HepG2 (cell line): ENCODE measurements around the gene TTC4. TPM values are rescaled to one million over a fixed set of nuclear protein-coding genes. Genes with fewer than 3 reads are reported as not detected.

Experiments
- ATAC-seq: fragments of 200-7000 bp; cut with Tn5 transposase; 3 replicates; pipeline ENCODE4 v1.9.1; 2020; ENCODE audit warnings: mild to moderate bottlenecking, moderate library complexity
- BruUV-seq: library from RNA; stranded (reverse); fragments of 400-500 nt; replicated peaks from 2 replicates; lab custom pipeline; 2021; lab: Mats Ljungman, UMichigan
- CTCF ChIA-PET: fragments of 300-600 bp; formaldehyde crosslinking; extraction: SDS; loops from one replicate; lab custom pipeline; 2021; ENCODE audit warnings: low total read pairs, inconsistent platforms, low intra/inter-chr PET ratio; lab: Yijun Ruan, JAX
- POLR2A ChIA-PET: fragments of 350-600 bp; sonication (Branson Sonifier 250); formaldehyde crosslinking; loops from one replicate; lab custom pipeline; 2020; ENCODE audit warnings: antibody characterized with exemption, inconsistent platforms; lab: Yijun Ruan, JAX
- DNase-seq: peaks from one replicate; pipeline ENCODE4 v3.0.0-alpha.2; 2015; ENCODE audit warnings: low spot score
- FAIRE-seq: peaks from 3 replicates; lab custom pipeline; 2011; peaks lifted over from hg19 to GRCh38; lab: Jason Lieb, UNC
- H2AFZ ChIP-seq: one replicate; pipeline ENCODE4 v1.6.1; 2011; ENCODE audit warnings: low read length, inconsistent platforms
- H3K27ac ChIP-seq: fragments of 300-600 bp; 3 replicates; pipeline ENCODE4 v1.8.0; 2011; ENCODE audit warnings: mixed run types, mild to moderate bottlenecking, mixed read lengths, low read length, inconsistent platforms; ENCODE audit not compliant: insufficient read depth; ENCODE audit errors: extremely low read length
- H3K27me3 ChIP-seq, 2 experiments: fragments of 200-600 bp in 1 of 2; 2 replicates in 1 of 2; 3 replicates in 1 of 2; pipeline versions ENCODE4 v1.6.0 to v1.8.0; 2011; ENCODE audit warnings: low read length in 2 of 2, mild to moderate bottlenecking in 2 of 2, moderate library complexity in 2 of 2, inconsistent platforms in 1 of 2; ENCODE audit not compliant: insufficient read depth in 2 of 2, control insufficient read depth in 1 of 2
- H3K36me3 ChIP-seq, 2 experiments: fragments of 200-600 bp in 1 of 2; replicated peaks in 1 of 2; 2 replicates in 1 of 2; 3 replicates in 1 of 2; pipeline versions ENCODE4 v1.5.1 to v1.8.0; 2011; ENCODE audit warnings: low read length in 2 of 2, inconsistent platforms in 1 of 2; ENCODE audit not compliant: insufficient read depth in 2 of 2, control insufficient read depth in 1 of 2
- H3K4me1 ChIP-seq: 2 replicates; pipeline ENCODE4 v1.5.1; 2012; ENCODE audit warnings: low read length, inconsistent platforms; ENCODE audit not compliant: insufficient read depth
- H3K4me2 ChIP-seq: 2 replicates; pipeline ENCODE4 v1.6.0; 2011; ENCODE audit warnings: low read depth, low read length, inconsistent platforms
- H3K4me3 ChIP-seq, 3 experiments: fragments of 200-600 bp in 1 of 3; sonication (generic), shearing (Covaris generic) in 1 of 3; replicated peaks in 1 of 3; 2 replicates each; pipeline ENCODE4 v1.5.1; 2011 to 2016; ENCODE audit warnings: low read length in 3 of 3, inconsistent platforms in 2 of 3, low read depth in 2 of 3, mild to moderate bottlenecking in 2 of 3, control low read depth in 1 of 3, mixed read lengths in 1 of 3; ENCODE audit not compliant: insufficient read depth in 1 of 3
- H3K79me2 ChIP-seq: one replicate; pipeline ENCODE4 v1.6.1; 2011; ENCODE audit warnings: low read length, inconsistent platforms; ENCODE audit not compliant: insufficient read depth
- H3K9ac ChIP-seq: 2 replicates; pipeline ENCODE4 v1.6.0; 2011; ENCODE audit warnings: mild to moderate bottlenecking, low read depth, low read length, inconsistent platforms; ENCODE audit not compliant: insufficient read depth
- H3K9me3 ChIP-seq: 2 replicates; pipeline ENCODE4 v1.5.1; 2012; ENCODE audit warnings: mild to moderate bottlenecking, low read length
- H4K20me1 ChIP-seq: 2 replicates; pipeline ENCODE4 v1.6.0; 2011; ENCODE audit warnings: inconsistent platforms, mild to moderate bottlenecking, low read length, moderate library complexity; ENCODE audit not compliant: insufficient read depth
- ELF3 ChIP-seq: IDR thresholded peaks from 2 replicates; pipeline ENCODE4 v1.6.1; 2016; ENCODE audit warnings: missing genetic modification reagents, missing compliant biosample characterization
- ETV5 ChIP-seq: IDR thresholded peaks from 2 replicates; pipeline ENCODE4 v1.6.1; 2018; ENCODE audit warnings: missing biosample characterization, missing genetic modification reagents, inconsistent platforms, borderline replicate concordance
- HNRNPLL ChIP-seq: fragments of 200-400 bp; formaldehyde crosslinking; IDR thresholded peaks from 2 replicates; pipeline ENCODE4 v1.6.1; 2017; ENCODE audit warnings: mild to moderate bottlenecking, low read depth, low read length; ENCODE audit not compliant: poor library complexity, severe bottlenecking
- HOXA3 ChIP-seq: sonication (generic); formaldehyde crosslinking; IDR thresholded peaks from 2 replicates; pipeline ENCODE4 v1.5.0; 2020; ENCODE audit warnings: missing genetic modification reagents
- ISX ChIP-seq: sonication (generic); formaldehyde crosslinking; conservative IDR thresholded peaks from 2 replicates; pipeline ENCODE4 v1.5.0; 2020; ENCODE audit warnings: missing genetic modification reagents
- ZFP41 ChIP-seq: sonication (generic); formaldehyde crosslinking; IDR thresholded peaks from 2 replicates; pipeline ENCODE4 v1.4.0; 2020; ENCODE audit warnings: mild to moderate bottlenecking, missing genetic modification reagents, borderline replicate concordance
- ZKSCAN8 ChIP-seq: IDR thresholded peaks from 2 replicates; pipeline ENCODE4 v1.6.1; 2016; ENCODE audit warnings: borderline replicate concordance, missing genetic modification reagents, missing compliant biosample characterization
- WGBS: methylation state at CpG from one replicate; pipeline ENCODE4 v1.1.6; 2017; ENCODE audit warnings: low lambda C conversion rate; 5-methylcytosine and 5-hydroxymethylcytosine counted together
- in situ Hi-C: cut with HindIII; loops from 2 replicates; pipeline ENCODE4 v1.10.0; 2017; ENCODE audit warnings: low pct_unique_long_range_greater_than_20kb; ENCODE audit not compliant: extremely low pct_ligation_motif_present
- intact Hi-C: fragments of 100-400 bp; cut with micrococcal nuclease; formaldehyde crosslinking; loops from one replicate; pipeline ENCODE4 v1.10.0; 2022; ENCODE audit not compliant: unreplicated experiment
- polyA plus RNA-seq, 8 experiments: library from polyadenylated mRNA; depleted of rRNA in 3 of 8; stranded (reverse) in 7 of 8; unstranded in 1 of 8; fragments of >200 nt; fragmentation: Illumina TruSeq in 4 of 8; extraction: Trizol in 4 of 8; gene quantifications; 2 replicates each; pipeline versions ENCODE4 v1.2.1 to v1.2.3, GENCODE V29; 2011 to 2016; ENCODE audit warnings: low read depth in 4 of 8, missing spikeins in 1 of 8, mixed read lengths in 1 of 8; ENCODE audit not compliant: insufficient read depth in 1 of 8
- total RNA-seq, 5 experiments: library from RNA; depleted of rRNA; stranded (reverse); fragments of >200 nt; fragmentation: Illumina TruSeq; extraction: Trizol; gene quantifications; 2 replicates each; pipeline ENCODE4 v1.2.3, GENCODE V29; 2016; ENCODE audit warnings: low read depth in 1 of 5

Gene TTC4
- total and polyA plus RNA-seq, 2 of the 13 experiments (the other 11 are each of a cell fraction or from before 2014, with no cell fraction given): 13.1 to 24.7 TPM

DNA sequence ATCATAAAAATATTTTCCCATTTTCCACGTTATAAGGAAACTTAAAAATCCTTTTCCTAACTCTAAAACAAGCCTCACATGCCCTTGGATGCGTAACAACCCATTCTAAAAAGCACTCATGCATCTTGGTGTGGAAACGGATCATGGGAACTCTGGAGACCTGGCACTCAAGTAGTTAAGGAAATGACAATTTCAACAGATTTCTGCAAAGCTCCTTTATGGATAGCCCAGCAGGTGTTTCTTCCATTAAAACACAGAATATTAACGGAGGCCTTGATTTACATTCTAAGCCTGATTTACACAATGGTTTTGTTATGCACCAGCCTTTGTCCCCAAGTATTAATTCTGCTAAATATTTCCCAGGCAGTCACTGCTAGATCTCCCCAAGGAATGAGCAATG, 35.8 kb downstream of the TTC4 start:
- Histone ChIP-seq H3K36me3 (0 out of 5 replicates have a peak, but pooled peaks cover 0 to 1% of the 10 kb centered on the region in 2 experiments), H3K9ac (no peak overlapping the region), H3K9me3 (no peaks in the 10 kb centered on the region), H3K4me3 (no peak overlapping the region), H3K79me2 (no peaks in the 10 kb centered on the region), H4K20me1 (no peaks in the 10 kb centered on the region), H3K4me1 (no peaks in the 10 kb centered on the region)
- in situ Hi-C loops: no loop called here
- WGBS: 48% methylated on average over 4 of the region's 4 CpGs
- DNase-seq: no peak
- no TSS peak for BruUV-seq
- FAIRE-seq: no peak
- CTCF ChIA-PET: no interaction called here
- ATAC-seq: no peak
- no peak for TF ChIP-seq ETV5 (CRISPR knock-in tag)
- no peak for TF ChIP-seq HOXA3 (CRISPR knock-in tag)
- no peak for TF ChIP-seq ZKSCAN8 (CRISPR knock-in tag)
- TF ChIP-seq ISX (CRISPR knock-in tag): no peak
- TF ChIP-seq, all 625 proteins: peak for 0
- intact Hi-C loops: no loop called here
- H3K4me2 ChIP-seq: no peak overlapping the region
- H3K27ac ChIP-seq: no peak overlapping the region
- no peaks in the 10 kb centered on the region; a peak in 1 of 5 replicates for H3K27me3 ChIP-seq
- no peak overlapping the region for H2AFZ ChIP-seq
- POLR2A ChIA-PET: no interaction called here

GRCh38 chr1:54754045-54754444, 38.4 kb downstream of the TTC4 start:
- Histone ChIP-seq H3K9ac (no peak overlapping the region), H3K27me3 (no peaks in the 10 kb centered on the region), H3K36me3 (peaks cover 1 to 19% of the 10 kb centered on the region in 2 experiments; a peak in 2 of 5 replicates), H3K4me3 (no peak overlapping the region), H3K79me2 (no peaks in the 10 kb centered on the region), H3K9me3 (no peaks in the 10 kb centered on the region), H3K27ac (no peak overlapping the region), H4K20me1 (no peaks in the 10 kb centered on the region), H2AFZ (no peak overlapping the region), H3K4me1 (no peaks in the 10 kb centered on the region), H3K4me2 (no peak overlapping the region)
- intact Hi-C loops (no loop called here), in situ Hi-C loops (no loop called here)
- BruUV-seq: no TSS peak
- no peak for DNase-seq
- no peak for FAIRE-seq
- TF ChIP-seq ZFP41 (CRISPR knock-in tag) (no peak), HNRNPLL (peak; percentile 54), ELF3 (no peak)
- ChIA-PET POLR2A (no interaction called here), CTCF (no interaction called here)
- 93% methylated on average over 16 of the region's 22 CpGs for WGBS
- ATAC-seq: no peak
